Fibroblast of mammary gland (primary cell): Measurements from ENCODE around the gene UBE2E1.
"Not testable (repeated sequence)": the region's sequence is repeated elsewhere in the genome, so short reads cannot be mapped to it uniquely, and the experiment has no call there.

ENCODE experiments used
- DNase-seq: peaks from one replicate; pipeline ENCODE4 v3.0.0-alpha.2; 2010; ENCODE audit warnings: low read depth
- H3K4me3 ChIP-seq: 2 replicates; pipeline ENCODE4 v1.5.1; 2011; ENCODE audit warnings: low read depth, mild to moderate bottlenecking, low read length, moderate library complexity; ENCODE audit not compliant: control insufficient read depth
- TF ChIP-seq, protein P1 (sequence below): conservative IDR thresholded peaks from 2 replicates; pipeline ENCODE4 v1.5.1; 2011; ENCODE audit warnings: low read depth, low read length, inconsistent platforms; ENCODE audit not compliant: control insufficient read depth, insufficient read depth

Gene UBE2E1

GRCh38 chr3:23874359-23875112 lies 68.8 kb downstream of the UBE2E1 start:
- DNase-seq, result peak; percentile 78
- TF ChIP-seq, protein P1, sequence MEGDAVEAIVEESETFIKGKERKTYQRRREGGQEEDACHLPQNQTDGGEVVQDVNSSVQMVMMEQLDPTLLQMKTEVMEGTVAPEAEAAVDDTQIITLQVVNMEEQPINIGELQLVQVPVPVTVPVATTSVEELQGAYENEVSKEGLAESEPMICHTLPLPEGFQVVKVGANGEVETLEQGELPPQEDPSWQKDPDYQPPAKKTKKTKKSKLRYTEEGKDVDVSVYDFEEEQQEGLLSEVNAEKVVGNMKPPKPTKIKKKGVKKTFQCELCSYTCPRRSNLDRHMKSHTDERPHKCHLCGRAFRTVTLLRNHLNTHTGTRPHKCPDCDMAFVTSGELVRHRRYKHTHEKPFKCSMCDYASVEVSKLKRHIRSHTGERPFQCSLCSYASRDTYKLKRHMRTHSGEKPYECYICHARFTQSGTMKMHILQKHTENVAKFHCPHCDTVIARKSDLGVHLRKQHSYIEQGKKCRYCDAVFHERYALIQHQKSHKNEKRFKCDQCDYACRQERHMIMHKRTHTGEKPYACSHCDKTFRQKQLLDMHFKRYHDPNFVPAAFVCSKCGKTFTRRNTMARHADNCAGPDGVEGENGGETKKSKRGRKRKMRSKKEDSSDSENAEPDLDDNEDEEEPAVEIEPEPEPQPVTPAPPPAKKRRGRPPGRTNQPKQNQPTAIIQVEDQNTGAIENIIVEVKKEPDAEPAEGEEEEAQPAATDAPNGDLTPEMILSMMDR, result no peak
- no peak overlapping the region for H3K4me3 ChIP-seq

- TF ChIP-seq, protein P1, result no peak
- no peak overlapping the region for H3K4me3 ChIP-seq
- DNase-seq, result peak; percentile 41
These were observed 69.5 kb downstream of the UBE2E1 start for GRCh38 chr3:23875113-23875725.

DNA sequence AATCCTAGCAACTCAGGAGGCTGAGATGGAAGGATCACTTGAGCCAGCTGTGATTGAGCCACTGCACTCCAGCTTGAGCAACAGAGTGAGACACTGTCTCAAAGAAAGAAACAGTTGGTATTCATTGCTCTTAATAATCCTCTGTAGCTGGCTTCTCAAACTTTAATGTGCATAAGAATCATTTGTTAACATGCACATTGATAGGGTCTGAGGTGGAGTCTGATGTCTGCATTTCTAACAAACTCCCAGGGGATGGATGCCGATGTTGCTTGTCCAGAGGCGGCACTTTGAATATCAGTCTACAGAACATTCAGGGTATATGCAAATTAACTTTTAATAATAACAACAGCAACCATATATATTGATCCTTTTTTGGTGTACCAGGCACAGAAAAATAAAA lies 71.2 kb downstream of the UBE2E1 start:
- DNase-seq, result peak; percentile 34
- TF ChIP-seq, protein P1, result no peak
- H3K4me3 ChIP-seq, result no peak overlapping the region

DNA sequence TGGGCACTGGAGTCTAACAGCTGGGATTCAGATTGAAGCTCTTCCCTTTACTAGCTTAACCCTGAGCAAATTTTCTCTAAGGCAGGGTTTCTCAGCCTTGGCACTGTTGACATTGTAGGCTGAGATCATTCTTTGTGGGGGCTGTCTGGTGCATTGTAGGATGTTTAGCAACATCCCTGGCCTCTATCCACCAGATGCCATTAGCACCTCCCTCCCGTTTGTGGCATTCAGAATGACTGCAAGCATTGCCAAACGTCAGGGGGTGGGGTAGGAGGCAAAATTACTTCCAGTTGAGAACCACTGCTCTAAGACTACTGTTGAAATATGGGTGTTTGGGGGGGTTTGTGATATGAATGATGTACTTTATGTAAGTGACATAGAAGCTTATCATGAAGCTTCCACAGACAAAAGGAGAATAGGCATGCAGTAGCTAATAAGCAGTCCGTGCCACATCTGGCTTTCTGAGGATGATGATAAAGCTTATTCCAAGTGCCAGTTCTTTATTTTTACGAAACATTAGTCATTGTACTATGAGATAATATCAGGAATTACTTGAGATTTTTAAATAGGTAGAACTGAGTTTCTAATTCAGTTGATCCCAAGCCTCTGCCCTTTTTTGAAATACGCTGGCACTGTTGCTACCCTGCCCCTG lies 71.7 kb downstream of the UBE2E1 start:
- no peak overlapping the region for H3K4me3 ChIP-seq
- peak; percentile 93 for DNase-seq
- TF ChIP-seq, protein P1, result no peak

DNA sequence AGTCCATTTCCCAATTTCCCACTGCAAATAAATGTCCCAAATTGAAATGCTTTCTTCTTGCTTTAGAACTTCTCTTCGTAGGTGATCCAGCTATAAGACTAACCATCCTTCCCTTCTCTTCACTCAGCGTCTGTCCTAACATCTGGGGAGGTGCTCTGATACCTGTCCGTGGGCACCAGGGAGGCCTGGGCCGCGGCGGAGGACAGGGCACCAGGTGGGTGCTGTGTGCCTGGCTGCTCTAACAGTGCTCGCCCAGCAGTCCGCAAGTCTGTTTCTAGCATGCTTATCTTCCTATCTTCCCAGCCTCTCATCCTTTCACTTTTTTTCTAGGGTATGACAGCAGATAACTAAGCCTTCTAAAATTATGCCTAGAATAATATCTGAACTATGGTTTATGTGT lies 73.7 kb downstream of the UBE2E1 start:
- no peak for DNase-seq
- TF ChIP-seq, protein P1, result no peak
- H3K4me3 ChIP-seq, result no peak overlapping the region

DNA sequence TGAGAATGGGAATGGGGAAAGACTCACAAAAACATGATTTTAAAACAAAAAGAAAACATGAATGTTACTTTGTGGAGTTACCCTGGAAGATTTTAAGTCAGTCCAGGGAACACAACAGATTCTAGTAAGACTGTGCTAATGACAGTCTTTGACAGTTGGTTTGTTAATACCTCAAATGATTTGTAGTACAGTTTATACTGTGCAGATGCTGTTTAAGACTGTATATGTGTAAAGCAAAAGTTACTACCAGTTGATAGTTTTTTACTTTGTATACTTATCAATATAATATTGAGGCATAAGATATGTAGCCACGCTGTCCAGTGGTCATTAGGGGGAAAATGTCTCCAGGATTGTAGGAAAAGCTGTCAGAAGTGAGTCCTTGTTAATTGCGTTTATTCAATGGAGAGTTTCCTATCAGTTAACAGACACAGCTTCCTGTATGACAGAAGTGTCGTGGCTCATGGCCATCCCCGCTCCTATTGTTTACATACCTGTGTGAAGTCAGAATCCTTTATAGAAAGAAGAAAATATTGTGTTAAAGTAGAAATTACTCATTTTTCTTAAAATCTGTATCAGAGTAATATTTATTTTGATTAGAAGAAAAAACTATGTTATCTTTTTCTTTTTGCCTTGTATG lies 75.1 kb downstream of the UBE2E1 start:
- H3K4me3 ChIP-seq, result no peak overlapping the region
- TF ChIP-seq, protein P1, result no peak
- DNase-seq, result no peak

- not testable (repeated sequence) for DNase-seq, H3K4me3 ChIP-seq
These were observed 76.2 kb downstream of the UBE2E1 start for GRCh38 chr3:23881993-23882392.
